IMR-90 (cell line): ENCODE data around the gene ANKRD40CL. TPM values are rescaled to one million over a fixed set of nuclear protein-coding genes. Genes with fewer than 3 reads are reported as not detected.
A peak's percentile ranks its signal among the peaks of the same experiment; 100 is the strongest.

ENCODE experiments used
- ATAC-seq: fragments of 200-7000 bp; cut with Tn5 transposase; 2 replicates; pipeline ENCODE4 v1.9.1; 2020; ENCODE audit warnings: low read depth, mild to moderate bottlenecking, moderate library complexity
- BruUV-seq: library from RNA; stranded (reverse); fragments of 400-500 nt; replicated peaks from 2 replicates; lab custom pipeline; 2021; lab: Mats Ljungman, UMichigan
- CTCF ChIA-PET: fragments of 300-600 bp; formaldehyde crosslinking; extraction: SDS; loops from one replicate; lab custom pipeline; 2021; ENCODE audit warnings: antibody characterized with exemption; lab: Yijun Ruan, JAX
- POLR2A ChIA-PET: fragments of 300-600 bp; sonication (Branson Sonifier 250); formaldehyde crosslinking; loops from one replicate; lab custom pipeline; 2022; ENCODE audit warnings: antibody characterized with exemption; ENCODE audit not compliant: unreplicated experiment; lab: Charles Lee
- DNase-seq: peaks from one replicate; pipeline ENCODE4 v3.0.0; 2013
- H2AFZ ChIP-seq: replicated peaks from 2 replicates; pipeline ENCODE3; 2013; ENCODE audit warnings: low read length, mild to moderate bottlenecking; ENCODE audit not compliant: poor library complexity
- H2AK5ac ChIP-seq: 2 replicates; pipeline ENCODE4 v1.6.1; 2013; ENCODE audit warnings: low read depth, low read length, inconsistent platforms
- H2AK9ac ChIP-seq: replicated peaks from 2 replicates; pipeline ENCODE3; 2013; ENCODE audit warnings: mild to moderate bottlenecking, low read depth, low read length, moderate library complexity; ENCODE audit not compliant: poor library complexity
- H2BK120ac ChIP-seq: 2 replicates; pipeline ENCODE4 v1.6.1; 2013; ENCODE audit warnings: low read depth, low read length, inconsistent platforms
- H2BK15ac ChIP-seq: 3 replicates; pipeline ENCODE4 v1.6.1; 2013; ENCODE audit warnings: low read depth, low read length, inconsistent platforms
- H2BK20ac ChIP-seq: 2 replicates; pipeline ENCODE4 v1.6.1; 2013; ENCODE audit warnings: low read depth, mild to moderate bottlenecking, inconsistent platforms, low read length, moderate library complexity
- H2BK5ac ChIP-seq: 2 replicates; pipeline ENCODE4 v1.6.1; 2013; ENCODE audit warnings: mild to moderate bottlenecking, low read depth, low read length, inconsistent platforms; ENCODE audit not compliant: poor library complexity, severe bottlenecking
- H3K14ac ChIP-seq: replicated peaks from 2 replicates; pipeline ENCODE4 v1.6.1; 2013; ENCODE audit warnings: low read depth, low read length, inconsistent platforms
- H3K18ac ChIP-seq: 2 replicates; pipeline ENCODE4 v1.6.1; 2013; ENCODE audit warnings: low read depth, low read length, control low read depth
- H3K23ac ChIP-seq: 2 replicates; pipeline ENCODE4 v1.6.1; 2013; ENCODE audit warnings: low read depth, low read length, inconsistent platforms
- H3K27ac ChIP-seq: 2 replicates; pipeline ENCODE4 v1.5.1; 2013; ENCODE audit warnings: mild to moderate bottlenecking, control low read depth, low read length; ENCODE audit not compliant: insufficient read depth
- H3K27me3 ChIP-seq: 2 replicates; pipeline ENCODE4 v1.6.1; 2013; ENCODE audit warnings: low read length; ENCODE audit not compliant: control insufficient read depth, insufficient read depth
- H3K36me3 ChIP-seq: 2 replicates; pipeline ENCODE4 v1.6.1; 2013; ENCODE audit warnings: low read length, mixed read lengths; ENCODE audit not compliant: control insufficient read depth, insufficient read depth
- H3K4ac ChIP-seq: 2 replicates; pipeline ENCODE4 v1.6.1; 2013; ENCODE audit warnings: low read depth, low read length, inconsistent platforms
- H3K4me1 ChIP-seq: 2 replicates; pipeline ENCODE4 v1.6.1; 2013; ENCODE audit warnings: low read length, mixed read lengths; ENCODE audit not compliant: control insufficient read depth, insufficient read depth
- H3K4me2 ChIP-seq: 2 replicates; pipeline ENCODE4 v1.6.1; 2013; ENCODE audit warnings: low read depth, mild to moderate bottlenecking, control low read depth, low read length, moderate library complexity
- H3K4me3 ChIP-seq: 2 replicates; pipeline ENCODE4 v1.5.1; 2013; ENCODE audit warnings: low read depth, mild to moderate bottlenecking, control low read depth, low read length, moderate library complexity; ENCODE audit not compliant: insufficient read depth
- H3K56ac ChIP-seq: 2 replicates; pipeline ENCODE4 v1.6.1; 2013; ENCODE audit warnings: low read length, inconsistent platforms; ENCODE audit not compliant: insufficient read depth; ENCODE audit errors: extremely low read depth
- H3K79me1 ChIP-seq, 2 experiments: 2 replicates each; pipeline ENCODE4 v1.6.1; 2013; ENCODE audit warnings: low read length in 2 of 2, inconsistent platforms in 1 of 2, low read depth in 1 of 2
- H3K9ac ChIP-seq: 2 replicates; pipeline ENCODE4 v1.6.1; 2013; ENCODE audit warnings: low read depth, low read length, control low read depth
- H3K9me1 ChIP-seq: 2 replicates; pipeline ENCODE4 v1.6.1; 2013; ENCODE audit warnings: low read length, inconsistent platforms; ENCODE audit not compliant: insufficient read depth
- H3K9me3 ChIP-seq: 2 replicates; pipeline ENCODE4 v1.6.1; 2013; ENCODE audit warnings: low read length; ENCODE audit not compliant: control insufficient read depth, insufficient read depth
- H4K20me1 ChIP-seq: 2 replicates; pipeline ENCODE4 v1.6.1; 2013; ENCODE audit warnings: low read length, inconsistent platforms; ENCODE audit not compliant: insufficient read depth
- H4K5ac ChIP-seq: 2 replicates; pipeline ENCODE4 v1.6.1; 2013; ENCODE audit warnings: mild to moderate bottlenecking, low read depth, low read length, control low read depth
- H4K8ac ChIP-seq, 2 experiments: 2 replicates each; pipeline ENCODE4 v1.6.1; 2013; ENCODE audit warnings: low read depth in 2 of 2, low read length in 2 of 2, control low read depth in 1 of 2, inconsistent platforms in 1 of 2
- H4K91ac ChIP-seq: 2 replicates; pipeline ENCODE4 v1.6.1; 2013; ENCODE audit warnings: low read depth, low read length, inconsistent platforms; ENCODE audit not compliant: insufficient read depth
- CEBPB ChIP-seq: IDR thresholded peaks from 2 replicates; pipeline ENCODE4 v1.6.1; 2012; ENCODE audit warnings: low read depth, low read length, improper control_type of control experiment
- RFX5 ChIP-seq: IDR thresholded peaks from 2 replicates; pipeline ENCODE4 v1.8.0; 2012; ENCODE audit warnings: low read depth, mild to moderate bottlenecking, low read length, moderate library complexity
- WGBS, 2 experiments: methylation state at CpG; one replicate each; pipeline versions ENCODE4 v1.1.5 to v1.1.7; 2013; ENCODE audit warnings: missing lambda C conversion rate in 2 of 2; ENCODE audit not compliant: insufficient read length in 1 of 2; ENCODE audit errors: extremely low coverage in 2 of 2; 5-methylcytosine and 5-hydroxymethylcytosine counted together
- dilution Hi-C: fragments of 300-500 bp; cut with HindIII; formaldehyde crosslinking; loops from one replicate; pipeline ENCODE4 v1.14.3; 2018; ENCODE audit warnings: low sequenced_read_pairs; ENCODE audit not compliant: unreplicated experiment
- in situ Hi-C: fragments of 300-500 bp; cut with MboI; formaldehyde crosslinking; loops from 3 replicates; pipeline ENCODE4 v1.14.3; 2019; ENCODE audit warnings: low sequenced_read_pairs, inconsistent platforms, mixed read lengths
- intact Hi-C: fragments of 100-400 bp; cut with micrococcal nuclease; formaldehyde crosslinking; loops from 2 replicates; pipeline ENCODE4 v1.10.0; 2022
- polyA plus RNA-seq, 3 experiments: library from polyadenylated mRNA; depleted of rRNA; stranded (reverse); fragments of >200 nt; gene quantifications; 2 replicates each; pipeline ENCODE4 v1.2.3, GENCODE V29; 2012; ENCODE audit warnings: low replicate concordance in 1 of 3
- total RNA-seq: library from RNA; depleted of rRNA; stranded (reverse); fragments of >200 nt; gene quantifications from 2 replicates; pipeline ENCODE4 v1.2.3, GENCODE V29; 2012

The ANKRD40CL gene
- total and polyA plus RNA-seq, 2 of the 4 experiments (the other 2 are of a cell fraction) = not detected

DNA sequence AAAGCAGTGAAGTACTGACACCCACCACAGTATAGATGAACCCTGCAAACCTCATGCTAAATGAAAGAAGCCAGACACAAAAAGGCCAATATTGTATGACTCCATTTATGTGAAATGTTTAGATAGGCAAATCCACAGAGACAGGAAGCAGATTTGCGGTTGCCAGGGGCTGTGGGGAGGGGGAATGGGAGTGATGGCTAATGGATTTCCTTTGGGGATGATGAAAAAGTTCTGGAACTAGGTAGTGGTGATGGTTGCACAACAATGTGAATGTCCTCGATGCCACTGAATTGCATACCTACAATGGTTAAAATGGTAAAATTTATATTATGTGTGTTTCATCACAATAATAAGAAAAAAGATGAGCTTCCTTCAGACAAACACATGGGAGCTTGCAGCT, 39.7 kb upstream of the ANKRD40CL start:
- Histone ChIP-seq H2BK5ac (no peak overlapping the region), H3K9me1 (no peaks in the 10 kb centered on the region), H3K27me3 (peaks cover 24% of the 10 kb centered on the region), H2BK15ac (no peak overlapping the region), H2BK20ac (no peak overlapping the region), H3K18ac (no peak overlapping the region), H3K4ac (no peak overlapping the region), H3K23ac (no peak overlapping the region), H4K20me1 (no peaks in the 10 kb centered on the region), H4K8ac (no peak overlapping the region), H3K56ac (no peak overlapping the region), H3K79me1 (no peaks in the 10 kb centered on the region), H2BK120ac (no peak overlapping the region), H3K9me3 (no peaks in the 10 kb centered on the region), H4K5ac (no peak overlapping the region), H3K4me3 (no peak overlapping the region), H2AK9ac (no peak overlapping the region), H2AK5ac (no peak overlapping the region), H4K91ac (no peak overlapping the region), H3K9ac (no peak overlapping the region), H3K36me3 (no peaks in the 10 kb centered on the region), H3K4me2 (no peak overlapping the region), H3K27ac (no peak overlapping the region), H3K14ac (no peak overlapping the region), H3K4me1 (no peaks in the 10 kb centered on the region), H2AFZ (no peak overlapping the region)
- in situ Hi-C loops = no loop called here
- dilution Hi-C loops = no loop called here
- ChIA-PET CTCF (no interaction called here), POLR2A (no interaction called here)
- intact Hi-C loops = no loop called here
- no peak for ATAC-seq
- no peak for DNase-seq
- no TSS peak for BruUV-seq
- 40% methylated on average over 1 of the region's 2 CpGs; no CpG with 5 or more reads in 1 of the 2 experiments for WGBS, 2 experiments
- TF ChIP-seq RFX5 (no peak), CEBPB (peak; percentile 63)
